Measurements from ENCODE around the gene FAM216A.

DNA sequence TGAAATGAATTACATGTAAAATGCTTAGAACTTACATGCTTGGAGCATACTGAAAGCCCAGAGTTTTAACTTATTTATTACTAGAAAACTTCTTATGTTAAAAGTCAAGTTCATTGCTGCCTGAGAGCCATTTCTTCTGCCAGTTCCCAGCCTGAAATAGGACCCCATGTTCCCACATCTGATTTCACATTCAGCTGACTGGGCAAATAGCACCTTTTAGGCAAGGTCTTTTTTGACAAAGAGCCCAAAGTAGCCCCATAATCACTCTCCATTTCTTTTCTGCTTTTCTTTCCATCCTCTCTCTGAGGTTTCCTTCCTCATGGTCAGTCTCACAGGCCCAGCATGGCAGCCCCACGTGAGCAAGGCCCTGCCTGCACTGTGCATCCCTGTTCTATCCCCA, 17.4 kb upstream of the FAM216A start:
- TF ChIP-seq, protein P1, sequence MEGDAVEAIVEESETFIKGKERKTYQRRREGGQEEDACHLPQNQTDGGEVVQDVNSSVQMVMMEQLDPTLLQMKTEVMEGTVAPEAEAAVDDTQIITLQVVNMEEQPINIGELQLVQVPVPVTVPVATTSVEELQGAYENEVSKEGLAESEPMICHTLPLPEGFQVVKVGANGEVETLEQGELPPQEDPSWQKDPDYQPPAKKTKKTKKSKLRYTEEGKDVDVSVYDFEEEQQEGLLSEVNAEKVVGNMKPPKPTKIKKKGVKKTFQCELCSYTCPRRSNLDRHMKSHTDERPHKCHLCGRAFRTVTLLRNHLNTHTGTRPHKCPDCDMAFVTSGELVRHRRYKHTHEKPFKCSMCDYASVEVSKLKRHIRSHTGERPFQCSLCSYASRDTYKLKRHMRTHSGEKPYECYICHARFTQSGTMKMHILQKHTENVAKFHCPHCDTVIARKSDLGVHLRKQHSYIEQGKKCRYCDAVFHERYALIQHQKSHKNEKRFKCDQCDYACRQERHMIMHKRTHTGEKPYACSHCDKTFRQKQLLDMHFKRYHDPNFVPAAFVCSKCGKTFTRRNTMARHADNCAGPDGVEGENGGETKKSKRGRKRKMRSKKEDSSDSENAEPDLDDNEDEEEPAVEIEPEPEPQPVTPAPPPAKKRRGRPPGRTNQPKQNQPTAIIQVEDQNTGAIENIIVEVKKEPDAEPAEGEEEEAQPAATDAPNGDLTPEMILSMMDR (IDR thresholded peaks at IDR 0.05) = no peak
- TF ChIP-seq POLR2A (IDR thresholded peaks at IDR 0.05) = no peak

Measured in Peyer's patch (tissue), 4 donors.